GM10266 (cell line): ENCODE results near the gene BBS1.
A peak's percentile ranks its signal among the peaks of the same experiment; 100 is the strongest.

Experiments
- DNase-seq: peaks from one replicate; pipeline ENCODE4 v3.0.0; 2012; ENCODE audit errors: extremely low spot score
- CTCF ChIP-seq: IDR thresholded peaks from 2 replicates; pipeline ENCODE4 v1.5.1; 2012; ENCODE audit warnings: mild to moderate bottlenecking, low read depth; ENCODE audit not compliant: control insufficient read depth, insufficient read depth; ENCODE audit errors: missing control alignments

BBS1 gene

GRCh38 chr11:66467034-66467659, 43.3 kb upstream of the BBS1 start:
- TF ChIP-seq CTCF = peak; percentile 3
- DNase-seq = peak; percentile 64

GRCh38 chr11:66467756-66468155, 42.7 kb upstream of the BBS1 start:
- DNase-seq = no peak
- TF ChIP-seq CTCF = no peak

- DNase-seq = no peak
- no peak for TF ChIP-seq CTCF
These were observed 41.7 kb upstream of the BBS1 start for GRCh38 chr11:66468691-66469090.

- no peak for TF ChIP-seq CTCF
- no peak for DNase-seq
These were observed 41.0 kb upstream of the BBS1 start for GRCh38 chr11:66469441-66469840.

GRCh38 chr11:66470015-66470414, 40.4 kb upstream of the BBS1 start:
- DNase-seq = no peak
- TF ChIP-seq CTCF = no peak

- TF ChIP-seq CTCF = no peak
- no peak for DNase-seq
These were observed 39.3 kb upstream of the BBS1 start for GRCh38 chr11:66471142-66471541.

- no peak for DNase-seq
- no peak for TF ChIP-seq CTCF
These were observed 38.4 kb upstream of the BBS1 start for GRCh38 chr11:66472054-66472453.
